Smooth muscle cell of the brain vasculature (primary cell): ENCODE data around the gene FGF22.

Experiments
- DNase-seq: peaks from one replicate; pipeline ENCODE4 v3.0.0-alpha.2; 2012; ENCODE audit warnings: low read depth, low spot score

Gene FGF22

DNA sequence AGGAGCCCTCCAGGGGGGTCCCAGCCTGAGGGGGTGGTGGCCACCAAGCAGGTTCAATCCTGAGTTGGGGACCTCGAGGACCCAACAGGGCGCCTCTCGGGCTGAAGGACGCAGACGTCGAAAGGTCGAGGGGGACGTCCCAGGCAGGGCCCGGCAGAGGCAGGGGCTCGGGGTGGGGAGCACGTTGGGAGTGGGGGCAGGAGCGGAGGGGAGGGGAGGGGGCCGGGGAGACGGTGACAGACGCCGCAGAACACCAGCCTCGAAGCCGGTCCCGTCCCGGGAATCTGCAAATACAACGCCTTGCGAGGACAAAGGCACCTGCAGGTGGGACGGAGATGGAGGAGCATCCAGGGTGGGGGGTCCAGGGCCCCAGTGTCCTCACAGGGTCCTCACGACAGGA, 4.1 kb downstream of the FGF22 start:
- no peak for DNase-seq

DNA sequence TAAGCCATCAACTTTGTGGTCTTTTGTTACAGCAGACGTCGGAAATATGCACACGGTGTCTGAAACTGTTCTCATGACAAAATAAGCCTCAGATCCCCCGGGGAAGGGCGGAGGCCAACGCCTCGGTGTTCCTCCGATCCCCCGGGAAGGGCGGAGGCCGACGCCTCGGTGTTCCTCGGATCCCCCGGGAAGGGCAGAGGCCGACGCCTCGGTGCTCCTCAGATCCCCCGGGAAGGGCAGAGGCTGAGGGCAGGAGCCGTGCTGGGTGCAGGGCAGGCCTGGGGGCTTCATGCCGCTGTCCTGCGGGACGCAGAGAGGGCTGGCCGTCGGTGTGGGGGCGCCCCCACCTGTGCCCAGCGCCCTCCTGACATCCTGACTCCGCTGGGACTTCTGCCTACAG, 4.7 kb downstream of the FGF22 start:
- DNase-seq = no peak

- DNase-seq = no peak
Measured at GRCh38 chr19:644789-645188, 5.1 kb downstream of the FGF22 start.

DNA sequence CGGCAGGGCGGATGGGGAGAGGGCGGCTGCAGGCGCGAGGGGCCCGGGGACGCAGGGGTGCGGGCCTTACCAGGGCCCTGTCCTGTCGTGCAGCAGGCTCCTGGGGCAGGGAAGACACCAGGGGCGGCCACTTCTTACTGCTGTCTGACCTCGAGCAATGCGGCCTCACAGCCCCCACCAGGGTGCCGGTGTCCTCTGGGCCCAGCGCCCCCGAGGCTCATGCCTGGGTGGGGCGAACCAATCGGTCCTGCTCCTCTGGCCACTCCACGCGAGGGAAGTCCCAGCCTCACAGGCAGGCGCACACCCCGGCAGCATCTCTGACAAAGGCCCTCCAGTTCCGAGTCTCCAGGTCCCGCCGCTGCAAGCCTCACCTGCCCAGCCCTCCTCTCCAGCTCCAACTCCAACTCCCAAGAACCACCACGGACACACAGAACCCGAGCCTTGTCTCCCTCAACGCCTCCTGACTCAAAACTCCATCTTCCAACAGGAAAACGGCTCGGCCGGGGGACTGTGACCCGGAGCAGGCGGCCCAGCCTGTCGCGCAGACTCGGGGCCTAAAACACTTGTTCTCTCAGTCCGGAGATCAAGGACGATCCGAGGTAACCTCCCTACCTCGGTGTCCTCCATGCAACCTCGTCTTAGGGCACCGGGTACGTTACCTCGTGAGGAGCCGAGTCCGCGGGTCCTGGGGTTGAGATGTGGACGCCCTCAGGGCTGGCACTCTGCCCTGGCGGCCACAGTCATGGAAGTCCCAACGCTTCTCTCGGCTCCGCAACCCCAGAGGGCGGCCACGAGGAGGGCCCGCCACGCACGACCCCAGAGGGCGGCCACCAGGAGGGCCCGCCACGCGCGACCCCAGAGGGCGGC, 6.5 kb downstream of the FGF22 start:
- no peak for DNase-seq

- no peak for DNase-seq
Measured at GRCh38 chr19:646779-647565, 7.3 kb downstream of the FGF22 start.

- DNase-seq = no peak
Measured at GRCh38 chr19:647566-648284, 8.0 kb downstream of the FGF22 start.

- DNase-seq = no peak
Measured at GRCh38 chr19:648305-648704, 8.6 kb downstream of the FGF22 start.

DNA sequence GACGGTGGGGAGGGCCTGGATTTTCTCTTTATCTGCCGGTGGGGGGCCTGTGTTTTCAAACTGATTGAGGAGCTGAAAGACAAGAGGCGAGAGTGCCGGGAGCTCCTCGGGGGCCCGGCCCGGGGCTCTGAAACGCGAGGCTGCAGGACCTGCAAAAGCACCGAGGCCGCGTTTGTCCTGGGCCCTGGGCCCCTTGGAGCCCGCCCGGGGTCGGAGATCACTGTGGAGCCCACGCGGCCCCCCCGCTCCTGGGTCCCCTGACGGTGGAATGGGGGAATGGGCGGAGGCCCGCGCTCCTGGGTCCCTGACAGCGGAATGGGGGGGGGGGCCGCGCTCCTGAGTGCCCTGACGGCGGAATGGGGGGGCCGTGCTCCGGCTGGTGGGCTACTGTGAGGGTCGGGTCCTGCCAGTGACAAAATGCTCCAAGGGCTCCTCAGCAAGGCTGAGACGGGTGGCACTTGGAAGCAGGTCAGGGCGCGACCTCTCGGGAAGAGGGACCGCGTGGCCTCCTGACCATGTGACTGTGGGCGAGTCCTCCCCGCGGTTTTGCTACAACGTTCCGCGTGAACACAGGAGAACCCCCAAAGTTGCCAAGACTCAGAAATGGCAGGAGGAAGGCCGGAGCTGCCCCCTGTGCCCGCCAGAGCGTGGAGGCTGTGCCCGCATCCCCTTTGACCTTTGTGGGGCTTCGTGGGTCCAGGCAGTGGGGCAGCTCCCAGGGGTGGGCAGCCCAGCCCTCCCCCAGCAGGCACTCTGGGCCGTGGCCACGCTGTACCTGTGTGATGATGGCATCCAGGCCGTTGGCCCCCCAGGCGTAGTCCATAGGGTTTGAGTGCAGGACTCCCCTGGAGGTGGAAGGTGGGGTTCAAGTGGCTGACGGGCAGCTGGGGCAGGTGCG, 9.5 kb downstream of the FGF22 start:
- DNase-seq = no peak

DNA sequence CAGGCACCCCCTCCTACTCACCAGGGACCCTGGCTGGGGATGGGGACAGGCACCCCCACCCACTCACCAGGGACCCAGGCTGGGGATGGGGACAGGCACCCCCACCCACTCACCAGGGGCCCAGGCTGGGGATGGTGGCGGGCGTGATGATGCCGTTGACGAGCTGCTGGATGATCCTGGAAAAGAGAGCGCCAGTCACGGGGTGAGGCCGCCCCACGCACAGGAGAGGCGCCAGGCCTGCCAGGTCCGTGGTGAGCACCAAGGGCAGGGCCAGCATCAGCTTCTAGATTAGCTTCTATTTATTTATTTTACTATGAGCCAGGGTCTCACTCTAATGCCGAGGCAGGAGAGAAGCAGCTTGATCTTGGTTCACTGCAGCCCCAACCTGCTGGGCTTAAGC, 10.4 kb downstream of the FGF22 start:
- no peak for DNase-seq

- no peak for DNase-seq
Measured at GRCh38 chr19:651114-651818, 11.6 kb downstream of the FGF22 start.

GRCh38 chr19:651991-652390, 12.3 kb downstream of the FGF22 start:
- no peak for DNase-seq

GRCh38 chr19:652467-653389, 13.0 kb downstream of the FGF22 start:
- no peak for DNase-seq

DNA sequence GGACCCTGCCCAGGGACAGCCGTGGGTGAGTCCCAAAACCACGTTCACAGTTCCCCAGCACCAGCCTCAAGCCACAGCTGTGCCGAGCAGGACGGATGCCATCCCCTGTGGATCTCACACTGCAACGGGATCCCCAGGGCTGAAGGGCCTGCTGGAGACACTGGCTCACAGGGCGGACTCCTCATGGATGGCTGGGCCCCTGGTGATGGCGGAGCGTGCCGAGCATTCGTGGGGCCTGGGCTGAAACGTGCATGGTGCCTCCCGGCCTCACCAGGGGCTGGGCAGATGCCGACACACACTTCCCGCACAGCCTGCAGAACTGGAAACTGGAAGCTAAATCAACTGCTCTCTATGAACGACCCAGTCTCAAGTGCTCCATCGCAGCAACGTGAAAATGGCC, 13.7 kb downstream of the FGF22 start:
- DNase-seq = no peak

GRCh38 chr19:655691-656090, 16.0 kb downstream of the FGF22 start:
- no peak for DNase-seq

DNA sequence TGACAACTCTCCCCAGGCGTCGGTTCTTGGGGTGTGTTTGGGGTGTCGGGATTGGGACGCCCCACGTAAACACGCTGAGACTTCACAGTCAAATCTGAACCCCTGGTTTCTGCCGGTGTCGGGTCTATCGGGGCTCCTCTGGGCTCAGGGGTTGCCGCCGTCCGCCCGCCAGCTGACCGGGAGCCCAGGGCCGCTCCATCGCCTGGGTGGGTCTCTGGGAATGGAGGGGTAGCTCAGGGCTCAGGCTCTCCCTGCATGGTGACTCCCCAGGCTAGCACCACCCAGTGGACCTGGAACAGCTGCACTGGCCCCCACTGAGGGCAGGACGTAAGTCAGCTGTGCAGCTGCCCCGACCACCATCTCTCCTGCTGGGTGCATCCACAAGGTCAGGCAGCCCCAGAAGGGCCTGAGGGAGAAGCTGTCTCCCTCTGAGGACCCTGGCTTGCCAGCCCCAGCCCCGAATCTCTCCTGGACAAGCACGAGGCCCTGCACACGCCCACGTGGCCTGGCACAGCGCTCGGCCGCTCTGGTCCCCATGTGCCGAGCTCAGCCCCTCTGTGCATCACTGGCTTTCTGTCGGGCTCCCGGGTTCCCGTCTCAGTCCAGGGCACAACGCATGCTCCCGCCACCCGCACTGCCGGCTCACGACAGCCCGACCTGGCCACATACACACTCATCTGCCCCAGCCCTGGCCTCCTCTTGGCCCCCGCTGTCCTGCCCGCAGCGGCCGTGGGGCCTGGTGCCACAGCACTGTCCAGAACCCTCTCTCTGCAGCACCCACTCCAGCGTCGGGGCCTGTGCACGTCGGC, 17.3 kb downstream of the FGF22 start:
- no peak for DNase-seq

GRCh38 chr19:657611-658010, 17.9 kb downstream of the FGF22 start:
- no peak for DNase-seq

GRCh38 chr19:658059-658839, 18.6 kb downstream of the FGF22 start:
- DNase-seq = no peak
